ENCODE results near the gene LMAN2. TPM values are rescaled to one million over a fixed set of nuclear protein-coding genes. Genes with fewer than 3 reads are reported as not detected.

The LMAN2 gene
- total RNA-seq, 1 donor from 2014 or later, result 229 TPM

DNA sequence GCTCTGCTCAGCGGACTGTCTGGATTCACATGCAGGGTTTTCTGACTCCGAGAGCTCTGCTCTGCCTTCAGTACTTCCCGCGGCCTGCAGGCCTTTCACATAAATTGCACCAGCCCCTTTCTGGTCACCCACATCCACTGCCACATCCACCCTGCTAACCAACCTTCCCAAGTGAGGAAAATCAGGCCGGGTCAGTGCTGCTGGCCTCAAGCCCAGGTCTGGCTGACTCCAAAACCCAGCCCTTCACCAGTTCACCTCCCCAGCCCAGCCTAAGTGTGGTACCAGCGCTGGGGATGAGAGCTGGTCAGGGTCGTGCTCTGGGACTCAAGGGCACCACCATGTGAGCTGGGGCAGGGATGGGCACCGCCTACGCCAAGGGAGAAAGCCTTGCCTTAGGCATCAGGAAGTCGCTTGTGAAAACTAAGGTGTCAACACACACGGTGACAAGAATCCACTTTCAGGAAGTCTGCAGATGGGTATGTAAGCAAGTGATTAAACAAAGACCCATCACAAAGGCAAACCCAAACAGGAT, 12.3 kb downstream of the LMAN2 start:
- H3K4me1 ChIP-seq, result no peaks in the 10 kb centered on the region
- DNase-seq (ENCODE audit: low spot score in 2 of 2), result no peak
- no peak overlapping the region for H3K4me3 ChIP-seq
- H3K36me3 ChIP-seq, result peaks cover 53 to 67% of the 10 kb centered on the region in 2 donors
- no peaks in the 10 kb centered on the region for H3K27me3 ChIP-seq
- TF ChIP-seq, protein P1, sequence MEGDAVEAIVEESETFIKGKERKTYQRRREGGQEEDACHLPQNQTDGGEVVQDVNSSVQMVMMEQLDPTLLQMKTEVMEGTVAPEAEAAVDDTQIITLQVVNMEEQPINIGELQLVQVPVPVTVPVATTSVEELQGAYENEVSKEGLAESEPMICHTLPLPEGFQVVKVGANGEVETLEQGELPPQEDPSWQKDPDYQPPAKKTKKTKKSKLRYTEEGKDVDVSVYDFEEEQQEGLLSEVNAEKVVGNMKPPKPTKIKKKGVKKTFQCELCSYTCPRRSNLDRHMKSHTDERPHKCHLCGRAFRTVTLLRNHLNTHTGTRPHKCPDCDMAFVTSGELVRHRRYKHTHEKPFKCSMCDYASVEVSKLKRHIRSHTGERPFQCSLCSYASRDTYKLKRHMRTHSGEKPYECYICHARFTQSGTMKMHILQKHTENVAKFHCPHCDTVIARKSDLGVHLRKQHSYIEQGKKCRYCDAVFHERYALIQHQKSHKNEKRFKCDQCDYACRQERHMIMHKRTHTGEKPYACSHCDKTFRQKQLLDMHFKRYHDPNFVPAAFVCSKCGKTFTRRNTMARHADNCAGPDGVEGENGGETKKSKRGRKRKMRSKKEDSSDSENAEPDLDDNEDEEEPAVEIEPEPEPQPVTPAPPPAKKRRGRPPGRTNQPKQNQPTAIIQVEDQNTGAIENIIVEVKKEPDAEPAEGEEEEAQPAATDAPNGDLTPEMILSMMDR (IDR thresholded peaks at IDR 0.05), result no peak
- intact Hi-C loops (cut with DNase I), result no loop called here
- no peaks in the 10 kb centered on the region for H3K9me3 ChIP-seq
- no peak overlapping the region for H3K27ac ChIP-seq

GRCh38 chr5:177338251-177339106, 13.0 kb downstream of the LMAN2 start:
- Histone ChIP-seq H3K27ac (no peak overlapping the region), H3K27me3 (no peaks in the 10 kb centered on the region), H3K4me1 (no peaks in the 10 kb centered on the region), H3K4me3 (no peak overlapping the region), H3K9me3 (no peaks in the 10 kb centered on the region), H3K36me3 (peaks cover 60 to 74% of the 10 kb centered on the region in 2 donors)
- intact Hi-C loops (cut with DNase I), result no loop called here
- DNase-seq (ENCODE audit: low spot score in 2 of 2), result no peak
- TF ChIP-seq, protein P1 (IDR thresholded peaks at IDR 0.05), result no peak

DNA sequence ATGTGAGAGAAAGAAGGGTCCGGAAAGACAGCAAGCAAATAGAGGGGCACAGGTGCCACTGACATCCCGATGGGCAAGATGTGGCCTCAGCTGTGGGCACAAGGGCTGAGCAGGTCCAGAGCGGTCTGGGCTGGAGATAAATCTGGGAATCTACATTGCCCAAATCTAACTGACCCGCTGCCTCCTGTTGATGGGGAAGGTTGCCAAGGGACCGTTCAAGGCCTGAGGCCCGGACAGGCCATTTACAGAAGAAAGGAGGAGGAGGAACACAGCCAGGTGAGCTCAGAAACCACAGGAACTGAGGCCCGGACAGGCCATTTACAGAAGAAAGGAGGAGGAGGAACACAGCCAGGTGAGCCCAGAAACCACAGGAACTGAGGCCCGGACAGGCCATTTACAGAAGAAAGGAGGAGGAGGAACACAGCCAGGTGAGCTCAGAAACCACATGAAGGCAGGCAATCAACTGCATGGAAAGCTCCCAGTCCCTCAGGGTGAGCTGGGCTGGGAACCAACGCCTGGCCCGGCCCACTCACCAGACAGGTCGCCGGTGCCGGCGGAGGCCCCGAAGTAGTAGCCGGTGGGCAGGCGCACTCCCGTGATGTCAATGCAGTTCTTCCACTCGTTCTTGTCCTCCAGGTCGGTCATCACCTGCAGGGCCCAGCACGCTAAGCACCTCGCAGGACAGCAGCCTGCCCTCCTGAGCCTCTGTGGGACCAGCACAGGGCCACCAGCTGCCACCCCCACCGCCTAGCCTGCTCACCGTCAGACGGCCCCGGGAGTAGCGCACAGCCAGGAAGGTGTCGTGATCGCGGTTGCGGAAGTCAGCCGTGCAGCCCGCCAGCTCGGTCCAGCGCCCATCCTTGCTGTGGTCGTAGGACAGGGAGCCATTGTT, 14.6 kb downstream of the LMAN2 start:
- Histone ChIP-seq H3K4me3 (no peak overlapping the region), H3K27ac (no peak overlapping the region), H3K9me3 (no peaks in the 10 kb centered on the region), H3K36me3 (peaks cover 70 to 84% of the 10 kb centered on the region in 2 donors), H3K4me1 (no peaks in the 10 kb centered on the region), H3K27me3 (no peaks in the 10 kb centered on the region)
- DNase-seq (ENCODE audit: low spot score in 2 of 2), result no peak
- TF ChIP-seq, protein P1 (IDR thresholded peaks at IDR 0.05), result no peak
- intact Hi-C loops (cut with DNase I), result no loop called here

- H3K4me3 ChIP-seq, result no peak overlapping the region
- no peaks in the 10 kb centered on the region for H3K9me3 ChIP-seq
- no peaks in the 10 kb centered on the region for H3K27me3 ChIP-seq
- no peak for DNase-seq (ENCODE audit: low spot score in 2 of 2)
- H3K27ac ChIP-seq, result no peak overlapping the region
- intact Hi-C loops (cut with DNase I), result no loop called here
- peaks cover 71 to 84% of the 10 kb centered on the region in 2 donors for H3K36me3 ChIP-seq
- no peaks in the 10 kb centered on the region for H3K4me1 ChIP-seq
- TF ChIP-seq, protein P1 (IDR thresholded peaks at IDR 0.05), result no peak
These were observed 15.4 kb downstream of the LMAN2 start for GRCh38 chr5:177336112-177336511.

DNA sequence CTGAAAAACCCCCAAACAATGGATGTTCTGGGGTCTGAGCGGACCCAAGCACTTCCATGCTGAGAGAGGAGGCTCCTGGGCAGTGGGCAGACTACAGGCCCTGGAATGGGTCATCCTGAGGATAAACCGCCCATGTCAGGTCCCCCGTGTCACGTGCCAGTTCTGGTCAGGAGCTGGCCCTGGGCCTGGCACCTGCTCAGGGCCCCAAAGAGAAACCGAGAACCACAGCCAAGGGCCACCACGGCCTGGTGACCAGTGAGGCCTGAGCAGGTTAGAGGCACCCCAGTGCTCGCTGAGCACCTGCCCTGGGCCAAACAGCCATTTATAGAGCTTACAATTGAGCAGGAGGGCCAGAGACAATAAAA, 15.8 kb downstream of the LMAN2 start:
- intact Hi-C loops (cut with DNase I), result no loop called here
- H3K36me3 ChIP-seq, result peaks cover 70 to 88% of the 10 kb centered on the region in 2 donors
- TF ChIP-seq, protein P1 (IDR thresholded peaks at IDR 0.05), result no peak

More for the DNA sequence above, 15.8 kb downstream of the LMAN2 start:
- Histone ChIP-seq H3K9me3 (no peaks in the 10 kb centered on the region), H3K27ac (no peak overlapping the region), H3K4me3 (no peak overlapping the region), H3K4me1 (no peaks in the 10 kb centered on the region), H3K27me3 (no peaks in the 10 kb centered on the region)
- DNase-seq (ENCODE audit: low spot score in 2 of 2), result no peak

Measured in ascending aorta (tissue), 2 donors.